HG03378 (cell line): ENCODE measurements around the gene GABARAPL2.
"Not testable (repeated sequence)": the region's sequence is repeated elsewhere in the genome, so short reads cannot be mapped to it uniquely, and the experiment has no call there.

Source experiments
- ATAC-seq: cut with Tn5 transposase; IDR thresholded peaks from one replicate; pipeline ENCODE4 v1.9.1; 2021; ENCODE audit warnings: mild to moderate bottlenecking, moderate library complexity; ENCODE audit not compliant: unreplicated experiment

The GABARAPL2 gene, protein sequence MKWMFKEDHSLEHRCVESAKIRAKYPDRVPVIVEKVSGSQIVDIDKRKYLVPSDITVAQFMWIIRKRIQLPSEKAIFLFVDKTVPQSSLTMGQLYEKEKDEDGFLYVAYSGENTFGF

DNA sequence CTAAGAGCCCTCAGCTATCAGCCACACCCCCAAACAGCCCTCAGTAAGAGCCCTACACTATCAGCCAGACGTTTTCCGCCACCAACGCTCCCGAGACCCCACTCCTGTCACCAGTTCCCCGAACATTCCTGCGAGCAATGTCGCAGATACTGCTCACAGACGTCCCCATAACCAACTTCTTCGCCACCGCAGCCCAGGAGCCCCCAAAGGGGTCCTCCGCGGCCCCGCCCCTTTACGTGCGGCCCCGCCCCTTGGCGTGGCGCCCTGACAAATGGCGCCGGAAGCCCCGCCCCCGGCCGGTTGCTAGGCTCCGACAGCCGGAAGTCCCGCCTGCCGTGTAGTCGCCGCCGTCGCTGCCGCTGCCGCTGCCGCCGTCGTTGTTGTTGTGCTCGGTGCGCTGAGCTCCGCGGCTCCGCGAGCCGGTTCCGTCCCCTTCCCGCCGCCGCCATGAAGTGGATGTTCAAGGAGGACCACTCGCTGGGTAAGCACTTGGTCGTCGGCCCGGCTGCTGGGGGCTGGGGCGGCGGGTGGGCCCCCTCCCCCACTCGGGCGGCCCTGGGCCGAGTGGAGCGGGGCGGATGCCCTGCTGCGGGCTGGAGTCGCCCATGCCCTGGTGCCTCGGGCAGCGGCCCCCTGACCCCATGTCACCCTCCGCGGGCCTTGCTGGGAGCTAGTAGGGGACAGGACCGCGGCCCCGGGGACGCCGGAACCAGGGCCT lies at the start of gene GABARAPL2:
TSS of gene GABARAPL2 (plus strand) at position 340 of the 718 bp plus-strand sequence. CDS start at position 448, 108 bp downstream.
- ATAC-seq = peak; percentile 57

DNA sequence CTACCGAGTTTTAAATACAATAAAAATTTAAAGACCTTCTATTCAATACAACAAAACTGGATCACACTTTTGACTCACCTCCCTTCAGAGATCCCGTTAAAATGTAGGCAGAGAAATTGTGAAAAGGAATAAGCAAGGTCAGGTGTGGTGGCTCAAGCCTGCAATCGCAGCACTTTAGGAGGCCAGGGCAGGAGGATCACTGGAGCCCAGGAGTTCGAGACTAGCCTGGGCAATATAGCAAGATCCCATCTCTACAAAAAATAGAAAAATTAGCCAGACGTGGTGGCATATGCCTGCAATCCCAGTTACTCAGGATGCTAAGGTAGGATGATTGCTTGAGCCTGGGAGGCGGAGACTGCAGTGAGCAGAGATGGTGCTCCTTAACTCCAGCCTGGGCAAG lies 47.0 kb upstream of the GABARAPL2 start:
- no peak for ATAC-seq

DNA sequence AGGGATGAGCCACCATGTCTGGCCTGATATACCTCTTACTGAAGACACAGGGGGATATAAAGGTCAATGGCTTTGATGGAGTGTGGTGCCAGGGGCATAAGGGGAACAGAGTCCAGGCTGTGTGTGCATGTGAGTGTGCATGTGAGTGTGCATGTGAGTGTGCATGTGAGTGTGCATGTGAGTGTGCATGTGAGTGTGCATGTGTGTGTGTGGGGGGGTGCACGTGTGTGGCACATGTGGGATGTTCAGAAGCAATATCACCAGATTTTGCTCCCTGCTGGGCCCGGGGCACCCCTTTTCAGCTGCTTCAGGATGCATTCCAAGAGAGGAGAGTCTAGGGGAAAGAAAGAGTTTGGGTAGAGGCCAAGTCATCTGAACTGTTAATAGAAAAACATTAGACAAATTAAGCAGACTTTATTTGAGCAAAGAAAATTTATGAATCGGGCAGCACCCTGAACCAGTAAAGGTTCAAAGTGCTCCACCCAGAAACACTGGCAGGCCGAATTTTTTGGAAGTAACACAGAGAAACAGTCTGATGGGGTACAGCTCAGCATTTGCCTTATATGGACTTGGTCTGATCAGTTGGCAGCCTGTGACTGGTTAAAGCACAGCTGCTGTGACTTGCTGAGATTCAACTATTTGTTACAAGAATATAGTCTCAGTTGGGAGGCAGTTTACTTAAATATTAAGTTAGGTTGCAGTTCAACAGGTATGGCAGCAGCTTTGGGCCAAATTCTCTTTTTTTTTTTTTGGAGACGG lies 40.0 kb upstream of the GABARAPL2 start:
- no peak for ATAC-seq

DNA sequence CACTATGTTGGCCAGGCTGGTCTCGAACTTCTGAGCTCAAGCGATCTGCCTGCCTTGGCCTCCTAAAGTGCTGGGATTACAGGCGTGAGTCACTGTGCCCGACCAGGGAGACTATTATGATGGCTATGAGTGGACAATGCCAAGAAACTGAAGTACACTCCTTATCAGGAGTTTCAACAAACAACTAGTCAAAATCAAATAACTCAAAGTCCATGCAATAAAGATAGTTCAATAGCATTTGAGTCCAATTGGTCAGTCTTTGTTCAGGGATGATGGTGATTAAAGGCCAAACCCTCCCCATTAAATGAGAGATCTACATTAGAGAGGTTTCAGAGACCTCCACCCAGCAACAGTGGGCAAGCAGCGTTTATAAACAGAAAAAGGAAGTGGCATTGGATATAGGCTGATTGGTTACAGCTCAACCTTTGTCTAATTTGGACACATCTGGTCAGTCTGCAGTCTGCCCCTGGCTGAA lies 38.3 kb upstream of the GABARAPL2 start:
- no peak for ATAC-seq

DNA sequence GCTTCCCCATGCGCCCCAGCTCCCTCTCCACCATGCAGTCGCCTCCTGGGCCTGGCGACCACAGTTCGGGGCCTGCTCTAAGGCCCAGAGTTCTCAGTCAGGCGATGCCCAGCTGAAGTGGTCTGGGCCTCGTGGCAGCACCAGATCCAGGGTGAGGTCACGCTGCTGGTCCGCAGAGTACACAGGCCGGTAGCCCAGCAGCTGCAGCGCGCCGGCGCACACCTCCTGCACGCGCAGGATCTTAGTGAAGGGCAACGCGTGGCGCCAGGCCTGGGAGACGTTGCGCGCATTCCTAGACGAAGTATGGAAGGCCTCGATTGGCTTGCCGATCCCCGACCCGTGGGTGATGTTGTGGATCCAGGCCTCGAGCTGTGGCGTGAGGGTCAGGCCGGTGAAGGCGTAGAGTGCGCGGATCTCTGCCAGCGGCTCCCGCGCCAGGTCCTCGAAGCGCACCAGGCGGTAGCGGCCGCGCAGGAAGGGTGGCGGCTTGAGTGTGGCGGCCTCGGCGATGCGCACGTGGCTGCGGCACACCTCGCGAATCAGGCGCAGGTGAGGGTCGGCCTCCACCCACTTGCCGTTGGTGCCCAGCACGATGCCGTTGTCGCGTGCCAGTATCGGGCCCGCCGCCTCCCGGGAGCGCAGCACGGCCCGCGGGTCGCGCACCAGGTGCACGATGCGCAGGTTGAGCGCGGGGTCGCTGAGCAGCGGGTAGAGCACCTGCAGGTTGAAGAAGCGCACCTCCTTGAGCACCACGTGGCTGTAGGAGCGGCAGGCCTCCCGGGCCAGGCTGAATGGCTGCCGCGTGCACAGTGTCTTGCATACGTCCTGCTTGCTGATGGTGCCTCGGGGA lies 36.9 kb upstream of the GABARAPL2 start:
- ATAC-seq = no peak

DNA sequence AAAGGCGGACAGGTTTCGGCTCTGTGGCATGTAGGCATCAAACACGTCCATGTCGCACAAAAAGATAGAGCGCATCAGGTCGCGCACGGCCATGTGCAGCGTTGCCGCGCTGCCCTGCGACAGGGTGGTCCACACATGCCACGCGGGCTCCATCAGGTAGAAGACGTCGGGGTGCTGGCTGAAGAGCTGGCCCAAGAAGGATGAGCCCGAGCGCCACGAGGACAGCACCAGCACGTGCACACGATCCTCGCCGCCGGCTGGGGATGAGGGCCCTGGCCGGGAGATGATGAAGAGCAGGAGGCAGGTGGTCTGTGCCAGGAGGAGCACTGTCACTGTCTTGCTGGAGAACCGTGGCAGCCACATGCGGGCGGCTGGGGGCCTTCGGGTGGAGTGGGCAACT lies 36.2 kb upstream of the GABARAPL2 start:
- no peak for ATAC-seq

DNA sequence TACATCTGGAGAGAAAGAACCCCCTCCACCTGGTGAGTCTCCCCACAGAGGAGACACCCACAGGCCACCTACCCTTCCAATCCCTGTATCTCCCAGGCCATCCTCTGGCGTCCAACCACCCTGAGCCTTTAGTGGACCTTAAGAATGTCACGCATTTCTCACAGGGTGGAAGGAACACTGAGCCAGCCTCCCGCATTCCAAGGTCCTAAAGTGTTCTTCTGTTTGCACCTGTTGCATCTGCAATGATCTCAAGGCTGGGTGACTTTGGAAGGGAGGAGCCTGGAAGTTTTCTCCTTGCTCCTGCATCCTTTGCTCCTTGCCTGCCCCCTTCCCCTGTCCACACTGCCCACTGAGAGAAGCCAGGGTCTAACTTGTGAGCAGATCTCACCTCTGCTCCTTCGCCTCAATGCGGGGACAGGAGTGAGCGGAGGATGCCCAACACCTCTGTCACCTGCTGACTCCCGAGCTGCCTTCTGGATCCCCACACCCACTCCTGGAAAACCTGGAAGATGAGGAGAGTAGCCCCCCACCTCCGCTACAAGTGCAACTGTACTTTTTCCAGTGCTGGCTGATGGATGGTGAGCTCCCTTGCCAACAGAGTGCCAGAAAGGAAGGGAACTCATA lies 33.9 kb upstream of the GABARAPL2 start:
- ATAC-seq = no peak

DNA sequence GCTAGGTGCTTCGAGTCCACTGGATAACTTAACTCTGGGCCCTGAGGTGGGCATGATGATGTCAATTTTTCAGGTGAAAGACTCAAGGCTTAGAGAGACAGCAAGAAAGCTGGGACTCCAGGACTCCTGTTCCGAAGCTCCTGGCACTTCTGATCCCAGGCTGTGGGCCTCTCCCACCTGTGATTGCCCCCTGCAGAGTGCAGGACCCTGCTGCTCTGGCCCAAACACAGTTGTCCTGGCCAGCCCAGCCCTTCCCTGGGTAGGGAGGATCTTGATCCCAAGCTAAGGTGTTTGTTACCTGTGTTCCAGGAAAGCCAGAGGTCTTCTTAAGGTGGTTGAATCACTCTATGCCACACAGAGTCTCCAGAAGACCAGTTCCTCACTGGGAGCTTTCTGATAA lies 33.4 kb upstream of the GABARAPL2 start:
- no peak for ATAC-seq

DNA sequence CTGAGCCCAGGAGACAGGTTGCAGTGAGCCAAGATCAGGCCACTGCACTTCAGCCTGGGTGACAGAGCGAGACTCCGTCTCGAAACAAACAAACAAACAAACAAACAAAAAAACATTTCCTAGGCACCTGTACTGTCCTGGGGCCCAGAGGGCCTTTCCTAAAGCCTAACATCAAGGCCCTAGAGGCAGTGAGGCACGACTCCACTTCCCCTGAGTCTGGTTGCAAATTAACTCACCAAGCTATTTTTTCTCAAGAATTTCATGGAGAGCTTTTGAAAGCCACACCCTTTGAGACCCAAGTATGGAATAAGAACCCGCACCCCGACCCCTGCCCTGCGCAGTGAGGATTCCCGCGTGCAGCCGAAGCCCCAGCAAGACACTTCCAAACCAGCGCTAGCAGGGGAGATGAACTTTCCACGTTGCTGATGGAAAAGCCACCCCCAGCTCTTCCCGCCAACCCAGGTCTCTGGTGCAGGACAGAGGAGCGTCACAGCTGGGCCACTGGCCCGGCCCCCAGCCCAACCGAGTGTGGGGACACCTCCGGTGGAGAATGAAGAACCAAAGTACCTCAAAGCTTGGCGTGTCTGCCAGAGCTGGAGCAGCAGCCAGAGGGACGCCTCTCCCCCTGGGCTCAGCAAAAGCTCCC lies 31.5 kb upstream of the GABARAPL2 start:
- no peak for ATAC-seq

DNA sequence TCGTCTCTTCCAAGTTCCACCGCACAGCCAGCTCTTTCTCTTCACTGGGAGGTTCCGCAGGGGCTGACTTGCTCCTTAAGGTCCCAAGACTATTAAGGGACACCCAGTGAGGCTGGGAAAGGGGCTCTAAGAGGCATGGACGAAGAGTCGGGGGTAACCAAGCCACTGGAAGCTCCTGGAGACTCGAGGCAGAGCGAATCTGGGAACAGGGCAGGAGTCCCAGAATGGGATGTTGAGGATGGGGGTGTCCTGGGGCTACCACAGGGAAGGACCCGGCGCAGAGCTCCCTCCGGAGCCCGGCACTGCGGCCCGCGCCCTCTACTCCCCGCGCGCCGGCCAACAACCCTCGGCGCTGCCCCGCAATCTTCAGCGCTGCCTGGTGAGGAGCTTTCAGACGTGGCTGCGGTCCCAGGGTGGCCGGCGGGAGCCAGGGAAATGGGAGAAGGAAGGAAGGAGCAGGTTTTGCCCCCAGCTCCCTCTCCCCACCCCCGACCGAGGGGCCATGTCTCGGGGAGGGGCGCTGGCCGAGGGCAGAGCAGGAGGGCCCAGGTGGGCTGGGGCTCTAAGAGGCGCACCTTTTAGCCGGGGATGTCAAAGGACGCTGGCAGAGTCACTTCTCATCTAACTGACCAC lies 30.9 kb upstream of the GABARAPL2 start:
- no peak for ATAC-seq

DNA sequence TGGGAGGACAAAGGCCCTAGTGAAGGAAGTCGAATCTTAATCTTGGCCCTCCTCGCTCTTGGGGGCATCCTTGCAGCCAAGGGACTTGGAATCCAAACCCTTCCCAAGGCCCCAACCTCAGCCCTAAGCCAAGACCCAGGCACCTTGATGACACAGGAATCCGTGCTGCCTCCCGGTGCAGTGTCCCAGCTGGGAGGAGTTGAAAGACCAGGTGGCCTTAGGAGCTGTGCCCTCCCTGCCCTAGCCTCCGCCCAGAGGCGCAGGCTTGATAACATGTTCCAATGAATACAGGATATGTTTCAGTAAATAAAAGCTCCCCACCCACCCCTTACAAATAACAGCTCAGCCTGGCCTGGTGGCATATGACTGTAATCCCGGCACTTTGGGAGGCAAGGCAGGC lies 30.3 kb upstream of the GABARAPL2 start, which contains the start of gene CHST5:
TSS of gene CHST5 (minus strand) at position 208 of the 400 bp plus-strand sequence. CDS start 5,724 bp downstream, outside the sequence.
- ATAC-seq = no peak

DNA sequence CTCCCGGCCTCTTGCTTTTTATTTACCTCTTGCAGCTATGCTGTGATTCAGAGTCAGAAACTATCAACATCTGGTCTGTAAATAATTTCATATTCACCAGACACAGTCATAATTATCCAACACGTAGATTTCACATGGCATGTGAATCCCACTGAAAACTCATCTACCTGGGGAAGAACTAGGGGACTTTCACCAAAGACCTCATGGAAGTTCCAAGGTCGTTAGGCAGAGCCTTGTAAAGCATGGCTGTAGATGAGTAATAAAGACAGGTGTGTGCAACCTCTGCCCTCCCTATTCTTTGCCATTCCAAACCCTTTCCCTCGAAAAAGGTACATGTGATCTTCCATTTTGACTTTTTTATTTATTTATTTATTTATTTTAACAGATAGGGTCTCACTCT lies 28.4 kb upstream of the GABARAPL2 start:
- no peak for ATAC-seq

DNA sequence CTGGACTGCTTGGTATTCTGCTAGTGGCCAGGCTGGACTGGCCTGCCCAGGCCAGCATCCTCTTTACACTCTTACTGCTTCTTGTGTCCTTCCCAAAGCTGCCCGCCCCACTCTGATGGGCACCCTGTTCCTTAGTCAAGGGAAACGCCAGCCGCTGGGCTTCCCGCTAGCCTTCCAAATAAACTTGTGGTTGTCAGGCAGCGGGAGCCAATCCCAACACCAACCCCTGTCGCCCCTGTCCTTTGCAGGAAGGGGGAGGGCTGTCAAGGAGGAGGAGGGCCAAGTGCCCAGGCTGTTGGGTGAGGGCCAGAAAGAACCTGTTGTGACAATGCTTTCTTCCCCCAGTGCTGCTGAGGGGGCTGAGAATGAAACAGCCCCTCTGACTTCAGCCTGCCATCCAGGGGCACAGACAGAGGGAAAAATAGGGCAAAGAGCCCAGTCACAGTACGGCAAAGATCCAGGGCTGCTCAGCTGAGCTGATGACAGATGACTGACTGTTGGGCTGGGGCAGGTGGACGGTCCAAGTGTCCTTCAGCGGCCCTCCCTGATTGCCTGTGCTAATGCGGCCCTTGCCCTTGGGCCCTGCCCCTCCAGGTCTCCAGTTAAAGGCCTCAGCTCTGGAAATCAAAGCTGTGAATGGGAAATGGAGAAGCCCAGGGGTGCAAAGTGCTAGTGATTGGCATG lies 27.2 kb upstream of the GABARAPL2 start:
- not testable (repeated sequence) for ATAC-seq

DNA sequence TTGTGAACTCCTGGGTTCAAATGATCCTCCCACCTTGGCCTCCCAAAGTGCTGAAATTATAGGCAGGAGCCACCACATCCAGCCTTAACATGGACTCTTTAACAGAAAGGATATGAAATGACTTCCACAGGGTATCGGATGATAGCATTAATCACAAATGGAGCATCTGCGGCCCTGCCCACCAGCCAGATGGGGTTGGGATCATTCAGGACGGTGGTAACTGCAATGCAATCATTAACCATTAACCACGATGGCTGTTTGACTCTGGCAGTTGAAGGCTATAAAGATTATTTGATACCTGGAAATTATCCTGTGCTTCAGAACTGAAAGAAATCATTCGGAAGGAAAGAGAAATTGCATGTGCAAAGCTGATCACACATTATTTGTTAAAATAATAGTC lies 24.9 kb upstream of the GABARAPL2 start:
- no peak for ATAC-seq

DNA sequence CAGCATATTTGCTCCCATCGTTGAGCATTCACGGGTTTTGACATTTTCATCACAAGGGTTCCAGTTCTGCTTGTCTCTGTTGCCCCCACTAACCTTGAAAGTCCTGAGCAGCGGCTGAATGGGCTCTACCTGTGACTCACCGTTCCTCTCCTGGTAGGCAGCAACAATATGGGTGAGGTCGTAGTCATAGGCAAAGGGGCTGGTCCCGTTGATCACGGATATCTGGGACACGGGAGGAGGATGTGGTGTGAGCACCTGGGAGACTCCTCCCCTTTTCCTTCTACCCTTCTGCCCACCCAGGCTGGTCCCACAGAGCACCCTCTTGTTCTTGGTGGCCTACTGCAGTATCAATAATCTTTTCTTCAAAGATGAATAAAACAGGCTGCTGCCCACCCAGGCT lies 23.7 kb upstream of the GABARAPL2 start:
- ATAC-seq = not testable (repeated sequence)

DNA sequence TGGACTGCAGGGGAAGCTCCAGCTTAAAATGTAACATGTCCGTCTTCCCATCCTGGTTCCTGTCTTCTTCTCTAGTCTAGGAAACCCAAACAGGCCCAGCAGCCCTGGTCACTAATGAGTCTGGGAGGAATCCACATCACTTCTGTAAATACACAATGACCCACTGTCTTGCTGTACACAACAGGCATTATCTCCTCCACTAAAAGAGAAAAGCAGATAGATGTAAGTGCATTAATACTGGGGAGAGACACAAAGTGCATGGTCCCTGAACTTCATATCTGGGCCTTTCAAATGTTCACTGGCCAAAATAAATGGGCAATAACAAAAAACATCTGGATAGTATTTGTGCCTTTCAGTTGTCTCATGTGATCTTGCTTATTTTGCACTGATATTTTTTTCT lies 20.3 kb upstream of the GABARAPL2 start:
- not testable (repeated sequence) for ATAC-seq

DNA sequence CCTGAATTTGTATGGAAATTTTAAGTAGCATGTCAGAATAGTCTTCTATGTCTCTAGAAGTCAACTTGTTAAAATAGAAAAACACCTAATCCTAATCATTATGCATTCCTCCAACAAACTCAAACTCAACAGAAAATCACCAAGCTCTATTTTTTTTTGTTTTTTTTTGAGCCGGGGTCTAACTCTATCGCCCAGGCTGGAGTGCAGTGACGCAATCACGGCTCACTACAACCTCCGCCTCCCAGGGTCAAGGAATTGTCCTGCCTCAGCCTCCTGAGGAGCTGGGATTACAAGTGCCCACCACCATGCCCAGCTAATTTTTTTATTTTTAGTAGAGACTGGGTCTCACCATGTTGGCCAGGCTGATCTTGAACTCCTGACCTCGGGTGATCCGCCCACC lies 19.9 kb upstream of the GABARAPL2 start:
- no peak for ATAC-seq

DNA sequence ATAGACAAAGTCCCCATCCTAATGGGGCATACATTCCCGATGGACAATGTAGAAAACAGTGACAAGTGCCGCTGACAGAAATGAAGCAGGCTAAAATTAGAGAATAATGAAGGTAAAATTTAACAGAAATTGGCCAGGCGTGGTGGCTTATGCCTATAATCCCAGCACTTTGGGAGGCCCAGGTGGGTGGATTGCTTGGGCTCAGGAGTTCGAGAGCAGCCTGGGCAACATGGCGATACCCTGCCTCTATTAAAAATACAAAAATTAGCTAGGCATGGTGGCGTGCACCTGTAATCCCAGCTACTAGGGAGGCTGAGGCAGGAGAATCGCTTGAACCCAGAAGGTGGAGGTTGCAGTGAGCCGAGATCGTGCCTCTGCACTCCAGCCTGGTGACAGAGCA lies 17.7 kb upstream of the GABARAPL2 start:
- ATAC-seq = not testable (repeated sequence)

DNA sequence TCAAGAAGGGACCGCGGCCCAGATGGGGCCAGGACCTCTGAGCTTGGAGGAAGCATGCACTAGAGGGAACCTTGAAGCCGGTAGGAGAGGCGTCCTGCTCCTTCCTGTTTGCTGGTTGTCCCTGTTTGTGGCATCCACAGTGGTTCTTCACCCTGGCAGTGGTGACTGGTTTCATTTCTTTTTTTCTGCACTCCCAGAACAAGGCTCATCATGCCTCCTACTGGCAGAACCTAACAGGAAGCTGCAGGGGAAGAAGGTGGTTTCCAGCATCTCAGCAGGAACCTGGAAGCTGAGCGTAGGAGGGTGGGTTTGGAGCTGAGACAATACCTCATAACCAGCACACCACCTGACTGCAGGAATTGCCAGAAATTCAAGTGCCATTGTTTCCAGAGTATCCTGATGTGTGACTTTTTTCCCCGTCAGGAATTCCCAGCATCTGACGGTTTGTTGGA lies 15.9 kb upstream of the GABARAPL2 start:
- ATAC-seq = peak; percentile 86
